ENCODE data around the gene MT1M. TPM values are rescaled to one million over a fixed set of nuclear protein-coding genes. Genes with fewer than 3 reads are reported as not detected.

Gene MT1M
- total and polyA plus RNA-seq, 2 of the 4 experiments (the other 2 are of a cell fraction), result 0.10 TPM; not detected in 1

DNA sequence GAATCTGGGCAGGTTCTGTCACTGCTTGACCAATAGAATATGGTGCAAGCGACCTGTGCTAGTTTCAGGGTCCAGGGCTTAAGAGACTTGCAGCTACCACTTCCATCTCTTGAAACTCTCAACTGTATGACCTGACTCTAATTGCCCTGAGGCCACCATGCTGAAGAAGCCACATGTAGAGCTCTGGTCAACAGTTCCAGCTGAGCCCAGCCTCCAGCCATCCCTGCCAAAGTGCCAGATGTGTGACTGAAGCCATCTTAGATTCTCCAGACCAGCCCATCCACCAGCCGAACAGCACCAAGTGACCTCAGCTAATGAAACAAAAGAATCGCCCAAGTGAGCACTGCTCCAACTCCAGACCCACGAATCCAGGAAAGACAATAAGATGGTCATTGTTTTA is 27.5 kb upstream of the MT1M start:
- Histone ChIP-seq H3K56ac (ENCODE audit: extremely low read depth, insufficient read depth, low read length) (no peak overlapping the region), H3K18ac (ENCODE audit: low read depth, low read length) (no peak overlapping the region; the same call in 1 of the 2 replicates), H3K4me1 (ENCODE audit: control insufficient read depth, insufficient read depth, low read length) (peaks cover 12% of the 10 kb centered on the region), H2AK9ac (replicated peaks; ENCODE audit: low read depth, low read length, poor library complexity) (peak overlapping the region; percentile 79), H2BK5ac (ENCODE audit: low read depth, low read length, poor library complexity, severe bottlenecking) (no peak overlapping the region), H3K9me3 (ENCODE audit: control insufficient read depth, insufficient read depth, low read length) (no peaks in the 10 kb centered on the region), H4K20me1 (ENCODE audit: insufficient read depth, low read length) (peaks cover 11% of the 10 kb centered on the region), H3K4me2 (ENCODE audit: low read depth, low read length) (no peak overlapping the region), H2BK15ac (ENCODE audit: low read depth, low read length) (peak overlapping the region; percentile 26; the same call in 1 of the 3 replicates), H2AFZ (replicated peaks; ENCODE audit: low read length, poor library complexity) (peak overlapping the region; percentile 26), H3K14ac (replicated peaks; ENCODE audit: low read depth, low read length) (peak overlapping the region; percentile 78), H3K36me3 (ENCODE audit: control insufficient read depth, insufficient read depth, low read length) (no peaks in the 10 kb centered on the region), H3K9me1 (ENCODE audit: insufficient read depth, low read length) (peaks cover 15% of the 10 kb centered on the region), H3K27ac (ENCODE audit: insufficient read depth, low read length) (no peak overlapping the region), H2BK20ac (ENCODE audit: low read depth, low read length) (peak overlapping the region; percentile 88; the same call in 1 of the 2 replicates), H4K5ac (ENCODE audit: low read depth, low read length) (no peak overlapping the region), H4K8ac (ENCODE audit: low read depth in 2 of 2, low read length in 2 of 2) (peak overlapping the region in 1 of 2 experiments; percentile 96; a peak in 2 of 4 replicates), H2AK5ac (ENCODE audit: low read depth, low read length) (peak overlapping the region; percentile 96), H2BK120ac (ENCODE audit: low read depth, low read length) (peak overlapping the region; percentile 90; the same call in 1 of the 2 replicates), H3K4ac (ENCODE audit: low read depth, low read length) (peak overlapping the region; percentile 92), H3K27me3 (ENCODE audit: control insufficient read depth, insufficient read depth, low read length) (no peaks in the 10 kb centered on the region), H3K79me1 (ENCODE audit: low read depth in 1 of 2, low read length in 2 of 2) (peaks cover 0 to 17% of the 10 kb centered on the region in 2 experiments; a peak in 1 of 4 replicates), H4K91ac (ENCODE audit: insufficient read depth, low read depth, low read length) (peak overlapping the region; percentile 29; the same call in 1 of the 2 replicates), H3K9ac (ENCODE audit: low read depth, low read length) (no peak overlapping the region), H3K23ac (ENCODE audit: low read depth, low read length) (no peak overlapping the region), H3K4me3 (ENCODE audit: insufficient read depth, low read depth, low read length) (no peak overlapping the region)
- intact Hi-C loops (cut with micrococcal nuclease) (loop anchor here (5.0 to 10.0 kb wide), 3 partner anchors 77 to 250 kb away; partner anchors contain the start of gene MT1X), dilution Hi-C loops (cut with HindIII; ENCODE audit: low sequenced_read_pairs, unreplicated experiment) (no loop called here), in situ Hi-C loops (cut with MboI; ENCODE audit: low sequenced_read_pairs) (loop anchor here (5.0 kb wide), 1 partner anchor 93 kb away; no protein-coding TSS in a partner anchor)
- DNase-seq, result no peak
- ChIA-PET CTCF (interaction anchor here (0.6 to 2.1 kb wide), 3 partner anchors 11 to 97 kb away, joined by 3 to 9 read pairs (median 3); no protein-coding TSS in a partner anchor), POLR2A (ENCODE audit: unreplicated experiment) (no interaction called here)
- BruUV-seq (replicated peaks), result no TSS peak
- 100% methylated on average over 1 of the region's 4 CpGs; no CpG with 5 or more reads in 1 of the 2 experiments for WGBS, 2 experiments (ENCODE audit: extremely low coverage in 2 of 2, insufficient read length in 1 of 2)
- TF ChIP-seq, protein P1, sequence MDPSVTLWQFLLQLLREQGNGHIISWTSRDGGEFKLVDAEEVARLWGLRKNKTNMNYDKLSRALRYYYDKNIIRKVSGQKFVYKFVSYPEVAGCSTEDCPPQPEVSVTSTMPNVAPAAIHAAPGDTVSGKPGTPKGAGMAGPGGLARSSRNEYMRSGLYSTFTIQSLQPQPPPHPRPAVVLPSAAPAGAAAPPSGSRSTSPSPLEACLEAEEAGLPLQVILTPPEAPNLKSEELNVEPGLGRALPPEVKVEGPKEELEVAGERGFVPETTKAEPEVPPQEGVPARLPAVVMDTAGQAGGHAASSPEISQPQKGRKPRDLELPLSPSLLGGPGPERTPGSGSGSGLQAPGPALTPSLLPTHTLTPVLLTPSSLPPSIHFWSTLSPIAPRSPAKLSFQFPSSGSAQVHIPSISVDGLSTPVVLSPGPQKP (IDR thresholded peaks at IDR 0.05; ENCODE audit: borderline replicate concordance, low read depth, low read length), result no peak
- TF ChIP-seq CHD1 (IDR thresholded peaks at IDR 0.05; ENCODE audit: low read depth, low read length), result no peak
- no peak for TF ChIP-seq FOS (IDR thresholded peaks at IDR 0.05; ENCODE audit: low read depth, low read length)
- no peak for TF ChIP-seq POLR2A (IDR thresholded peaks at IDR 0.05; ENCODE audit: low read depth, low read length)
- TF ChIP-seq, protein P2, sequence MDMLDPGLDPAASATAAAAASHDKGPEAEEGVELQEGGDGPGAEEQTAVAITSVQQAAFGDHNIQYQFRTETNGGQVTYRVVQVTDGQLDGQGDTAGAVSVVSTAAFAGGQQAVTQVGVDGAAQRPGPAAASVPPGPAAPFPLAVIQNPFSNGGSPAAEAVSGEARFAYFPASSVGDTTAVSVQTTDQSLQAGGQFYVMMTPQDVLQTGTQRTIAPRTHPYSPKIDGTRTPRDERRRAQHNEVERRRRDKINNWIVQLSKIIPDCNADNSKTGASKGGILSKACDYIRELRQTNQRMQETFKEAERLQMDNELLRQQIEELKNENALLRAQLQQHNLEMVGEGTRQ (IDR thresholded peaks at IDR 0.05; ENCODE audit: low read depth, low read length), result no peak
- no peak for TF ChIP-seq CEBPB (IDR thresholded peaks at IDR 0.05; ENCODE audit: low read depth, low read length)
- no peak for TF ChIP-seq RCOR1 (IDR thresholded peaks at IDR 0.05; ENCODE audit: insufficient replicate concordance, low read length)
- no peak for TF ChIP-seq BHLHE40 (IDR thresholded peaks at IDR 0.05; ENCODE audit: low read depth, low read length)
- TF ChIP-seq RFX5 (IDR thresholded peaks at IDR 0.05; ENCODE audit: low read depth, low read length), result no peak
- TF ChIP-seq, protein P3, sequence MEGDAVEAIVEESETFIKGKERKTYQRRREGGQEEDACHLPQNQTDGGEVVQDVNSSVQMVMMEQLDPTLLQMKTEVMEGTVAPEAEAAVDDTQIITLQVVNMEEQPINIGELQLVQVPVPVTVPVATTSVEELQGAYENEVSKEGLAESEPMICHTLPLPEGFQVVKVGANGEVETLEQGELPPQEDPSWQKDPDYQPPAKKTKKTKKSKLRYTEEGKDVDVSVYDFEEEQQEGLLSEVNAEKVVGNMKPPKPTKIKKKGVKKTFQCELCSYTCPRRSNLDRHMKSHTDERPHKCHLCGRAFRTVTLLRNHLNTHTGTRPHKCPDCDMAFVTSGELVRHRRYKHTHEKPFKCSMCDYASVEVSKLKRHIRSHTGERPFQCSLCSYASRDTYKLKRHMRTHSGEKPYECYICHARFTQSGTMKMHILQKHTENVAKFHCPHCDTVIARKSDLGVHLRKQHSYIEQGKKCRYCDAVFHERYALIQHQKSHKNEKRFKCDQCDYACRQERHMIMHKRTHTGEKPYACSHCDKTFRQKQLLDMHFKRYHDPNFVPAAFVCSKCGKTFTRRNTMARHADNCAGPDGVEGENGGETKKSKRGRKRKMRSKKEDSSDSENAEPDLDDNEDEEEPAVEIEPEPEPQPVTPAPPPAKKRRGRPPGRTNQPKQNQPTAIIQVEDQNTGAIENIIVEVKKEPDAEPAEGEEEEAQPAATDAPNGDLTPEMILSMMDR (conservative IDR thresholded peaks at IDR 0.05; ENCODE audit: low read depth, low read length), result no peak
- no peak for TF ChIP-seq RAD21 (IDR thresholded peaks at IDR 0.05; ENCODE audit: low read length)
- no peak for TF ChIP-seq SMC3 (IDR thresholded peaks at IDR 0.05; ENCODE audit: low read depth, low read length)
- TF ChIP-seq MAZ (IDR thresholded peaks at IDR 0.05; ENCODE audit: borderline replicate concordance, low read depth, low read length), result no peak
- TF ChIP-seq NFE2L2 (IDR thresholded peaks at IDR 0.05; ENCODE audit: low read depth, low read length), result no peak
- no peak for TF ChIP-seq MAFK (IDR thresholded peaks at IDR 0.05; ENCODE audit: low read depth, low read length)
- TF ChIP-seq MXI1 (IDR thresholded peaks at IDR 0.05; ENCODE audit: borderline replicate concordance, low read depth, low read length), result no peak
- ATAC-seq (ENCODE audit: low read depth), result no peak
